ENCODE measurements around the gene MRPS5.
"Not testable (repeated sequence)": the region's sequence is repeated elsewhere in the genome, so short reads cannot be mapped to it uniquely, and the experiment has no call there.

MRPS5 gene

DNA sequence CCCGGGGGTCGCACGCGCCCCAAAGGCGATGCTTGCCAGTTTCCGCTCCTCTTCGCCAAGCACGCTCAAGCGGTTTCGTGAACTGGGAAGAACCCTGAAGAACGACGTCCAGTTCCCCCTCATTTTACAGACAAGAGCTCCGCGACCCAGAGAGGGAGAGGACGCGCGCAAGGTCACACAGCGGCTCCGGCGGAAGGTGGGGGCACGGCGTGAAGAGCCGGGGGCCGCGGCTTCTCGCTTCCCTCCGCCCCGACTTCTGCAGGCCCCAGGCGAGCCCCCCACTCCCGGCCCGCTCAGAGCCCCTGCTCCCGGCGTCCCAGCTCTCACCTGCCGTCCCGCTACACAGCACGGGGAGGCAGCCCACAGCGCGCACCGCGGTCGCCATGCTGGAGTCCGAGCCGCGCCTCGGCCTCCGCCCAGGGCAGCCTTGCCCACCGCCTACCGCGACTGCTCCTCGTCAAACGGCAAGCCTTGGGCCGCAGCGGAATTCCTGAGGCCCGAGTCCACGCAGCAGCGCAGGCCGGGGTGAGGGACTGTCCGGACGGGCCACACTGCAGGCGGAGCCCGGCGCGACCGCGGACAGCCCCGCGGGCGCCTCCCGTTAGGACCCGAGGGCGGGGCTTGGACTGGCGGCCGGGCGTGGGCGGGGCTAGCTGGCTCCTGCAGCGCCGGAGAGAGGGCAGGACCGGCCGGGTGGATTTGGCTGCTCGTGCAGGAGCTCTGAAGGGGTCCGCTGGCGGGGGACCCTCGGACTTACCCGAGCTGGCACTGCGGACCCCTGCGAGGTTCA lies at the start of gene MRPS5:
TSS of gene MRPS5 (minus strand) at position 402 of the 790 bp plus-strand sequence. CDS start at position 385, 17 bp downstream.
- DNase-seq, result peak; percentile 92

DNA sequence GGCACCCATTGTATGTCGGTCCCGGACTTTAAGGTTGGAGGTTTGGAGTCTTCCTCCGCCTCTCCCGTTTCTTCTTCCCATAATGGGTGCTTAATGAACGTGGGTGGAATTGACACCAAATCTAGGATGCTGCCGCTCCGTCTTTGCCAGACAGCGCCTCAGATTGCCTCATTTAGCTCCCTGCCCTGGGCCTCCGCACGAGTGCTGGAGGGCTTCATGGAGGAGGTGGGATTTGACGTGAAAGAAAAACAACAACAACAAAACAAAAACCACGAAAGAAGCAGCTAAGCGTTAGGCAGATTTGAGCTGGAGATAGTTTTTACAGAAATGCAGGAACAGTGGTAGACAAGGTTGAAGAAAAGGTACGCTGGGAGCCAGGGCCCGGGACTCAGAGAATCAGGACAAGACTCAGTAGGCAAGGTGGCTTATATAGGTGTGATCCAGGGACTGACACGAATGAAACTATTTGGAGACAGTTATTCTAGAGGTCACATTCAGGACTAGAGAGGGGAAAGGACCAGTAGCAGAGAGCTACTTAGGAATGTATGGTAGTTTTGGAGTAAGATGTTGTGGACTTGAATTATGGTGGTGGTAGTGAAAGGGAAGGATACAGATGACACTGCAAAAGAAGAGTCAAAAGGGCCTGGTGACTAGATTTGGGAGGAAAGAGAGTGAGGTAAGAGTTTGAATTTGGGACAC lies 44.6 kb upstream of the MRPS5 start:
- DNase-seq, result no peak

DNA sequence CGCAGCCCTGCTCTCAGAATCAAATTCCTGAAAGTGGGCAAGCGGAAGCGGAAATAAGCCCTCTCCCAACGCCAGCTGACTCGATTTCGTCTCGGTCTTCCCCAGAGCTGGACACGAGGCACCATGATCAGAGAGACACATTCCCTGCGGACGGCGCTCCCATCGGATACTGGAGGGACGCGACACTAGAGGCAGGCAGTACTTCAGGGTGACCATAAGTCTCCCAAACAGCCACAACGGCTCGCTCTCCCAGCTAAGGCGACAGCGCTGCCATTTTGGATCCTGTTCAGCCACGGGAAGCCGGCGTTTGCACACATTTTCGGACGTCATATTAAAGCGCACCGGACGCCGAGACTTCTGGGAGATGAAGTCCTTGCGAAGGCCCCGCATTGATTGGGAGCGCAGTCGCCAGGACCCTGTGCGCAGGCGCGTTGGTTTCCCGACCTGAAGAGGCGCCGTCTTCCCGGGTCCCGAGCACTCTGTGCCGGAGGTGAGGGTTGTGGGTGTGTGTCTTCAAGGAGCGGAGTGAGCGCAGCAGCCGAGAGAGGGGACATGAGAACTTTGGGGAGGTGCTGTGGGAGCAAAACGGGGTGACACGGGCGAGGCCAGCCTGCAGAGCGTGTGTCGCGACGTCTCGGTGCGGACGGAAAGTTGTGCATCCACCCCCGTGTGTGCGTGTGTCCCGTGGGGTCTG lies 43.9 kb upstream of the MRPS5 start, which contains the start of gene ZNF2:
TSS of gene ZNF2 (plus strand) at position 439 of the 694 bp plus-strand sequence. CDS start 10,418 bp downstream, outside the sequence.
- DNase-seq, result peak; percentile 99

DNA sequence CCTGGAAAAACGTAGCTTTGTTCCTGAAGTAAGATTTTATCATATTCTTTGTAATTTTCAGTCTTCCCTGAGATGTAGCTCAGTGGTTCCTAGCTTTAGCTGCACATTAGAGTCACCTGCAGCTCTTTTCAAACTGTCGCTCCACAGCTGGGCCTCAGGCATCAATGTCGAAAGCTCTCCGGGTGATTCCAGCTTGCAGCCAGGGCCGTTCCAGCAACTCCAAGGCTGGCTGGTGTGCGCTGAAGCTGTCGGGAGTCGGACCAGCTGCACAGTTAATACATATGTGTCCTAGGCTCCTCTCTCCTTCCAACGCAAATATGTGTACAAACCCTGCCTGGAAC lies 43.4 kb upstream of the MRPS5 start:
- DNase-seq, result no peak

DNA sequence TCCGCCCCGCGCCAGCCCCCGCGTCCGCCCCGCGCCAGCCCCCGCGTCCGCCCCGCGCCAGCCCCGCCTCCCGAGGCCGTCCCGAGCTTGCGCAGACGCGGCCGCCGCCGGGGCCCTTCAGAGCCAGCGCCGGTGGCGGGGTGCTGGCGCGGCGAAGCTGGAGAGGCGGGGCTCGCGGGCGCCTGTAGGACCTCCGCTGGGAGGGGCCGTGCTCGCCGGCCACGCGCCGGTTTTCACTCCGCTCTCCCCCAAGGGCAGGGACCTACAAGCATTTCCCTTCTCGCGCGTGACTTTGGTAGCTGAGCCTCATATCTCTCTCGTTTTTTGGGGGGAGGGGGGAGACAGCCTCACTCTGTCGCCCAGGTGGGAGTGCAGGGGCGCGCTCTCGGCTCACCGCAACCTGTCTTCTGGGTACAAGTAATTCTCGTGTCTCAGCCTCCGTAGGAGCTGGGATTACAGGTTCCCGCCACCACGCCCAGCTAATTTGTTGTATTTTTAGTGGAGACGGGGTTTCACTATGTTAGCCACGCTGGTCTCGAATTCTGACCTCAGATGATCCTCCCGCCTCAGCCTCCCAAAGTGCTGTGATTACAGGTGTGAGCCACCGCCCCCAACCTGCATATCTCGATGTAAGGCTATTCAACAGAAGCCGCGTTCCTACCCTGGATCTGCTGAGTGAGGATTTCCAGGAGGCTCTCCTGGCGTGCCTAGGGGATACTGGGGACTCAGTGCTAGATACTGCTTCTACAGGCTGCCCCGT lies 38.3 kb upstream of the MRPS5 start, which contains the start of gene ZNF514:
TSS of gene ZNF514 (minus strand) at position 159 of the 760 bp plus-strand sequence. CDS start 6,595 bp downstream, outside the sequence.
- peak; percentile 89 for DNase-seq

DNA sequence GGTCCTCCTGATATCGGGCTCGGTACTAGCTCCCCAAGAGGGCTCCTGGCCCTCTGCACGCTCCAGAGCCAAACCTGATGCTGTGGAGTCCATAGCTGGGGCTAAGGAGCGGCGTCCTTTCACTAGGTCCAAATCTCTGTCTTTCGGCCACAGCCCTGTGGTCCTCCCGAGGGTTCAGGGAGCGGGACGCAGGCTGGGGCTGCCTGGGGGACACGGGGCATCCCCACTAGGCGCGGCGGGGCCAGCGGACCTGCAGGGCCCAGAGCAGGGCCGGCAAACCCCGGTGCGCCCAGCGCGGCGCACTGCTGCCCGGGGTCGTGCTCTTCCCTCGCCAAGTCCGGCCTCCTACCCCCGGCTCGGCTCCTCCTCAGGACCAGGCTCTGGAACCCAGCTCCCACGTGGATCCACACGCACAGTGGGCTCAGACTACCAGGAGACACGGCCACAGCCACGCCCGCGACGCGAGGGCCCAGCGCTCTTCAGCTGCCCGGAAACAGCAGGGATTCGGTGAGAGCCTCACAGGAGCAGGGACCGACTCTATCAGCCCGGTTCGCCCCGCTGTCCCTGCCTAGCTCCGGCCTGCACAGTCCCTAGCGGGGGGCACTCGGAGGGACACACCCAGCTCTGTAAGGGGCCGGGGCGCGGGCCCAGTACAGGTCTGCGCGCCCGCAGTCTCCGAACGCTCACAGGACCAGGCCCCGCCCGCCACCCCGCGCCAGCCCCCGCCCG lies 37.4 kb upstream of the MRPS5 start:
- peak; percentile 58 for DNase-seq

DNA sequence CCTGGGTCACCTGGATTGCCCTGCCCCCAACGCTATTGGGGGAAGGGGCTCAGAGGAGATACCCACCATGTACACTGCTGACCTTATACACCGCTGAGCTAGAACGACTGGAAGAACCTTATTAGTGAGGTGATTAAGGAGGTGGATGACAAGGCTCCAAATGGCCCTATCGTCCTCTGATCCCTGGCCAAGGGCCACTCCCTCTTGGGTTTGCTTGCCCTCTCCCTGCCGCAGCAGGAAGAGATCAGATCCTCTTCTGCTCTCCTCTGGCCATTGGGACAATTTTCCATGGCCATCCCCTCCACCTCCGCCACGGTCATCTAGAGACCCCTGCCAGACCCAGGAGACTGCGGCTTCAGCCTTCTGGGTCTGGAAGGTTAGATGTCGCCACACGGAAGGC lies 36.8 kb upstream of the MRPS5 start:
- DNase-seq, result no peak

DNA sequence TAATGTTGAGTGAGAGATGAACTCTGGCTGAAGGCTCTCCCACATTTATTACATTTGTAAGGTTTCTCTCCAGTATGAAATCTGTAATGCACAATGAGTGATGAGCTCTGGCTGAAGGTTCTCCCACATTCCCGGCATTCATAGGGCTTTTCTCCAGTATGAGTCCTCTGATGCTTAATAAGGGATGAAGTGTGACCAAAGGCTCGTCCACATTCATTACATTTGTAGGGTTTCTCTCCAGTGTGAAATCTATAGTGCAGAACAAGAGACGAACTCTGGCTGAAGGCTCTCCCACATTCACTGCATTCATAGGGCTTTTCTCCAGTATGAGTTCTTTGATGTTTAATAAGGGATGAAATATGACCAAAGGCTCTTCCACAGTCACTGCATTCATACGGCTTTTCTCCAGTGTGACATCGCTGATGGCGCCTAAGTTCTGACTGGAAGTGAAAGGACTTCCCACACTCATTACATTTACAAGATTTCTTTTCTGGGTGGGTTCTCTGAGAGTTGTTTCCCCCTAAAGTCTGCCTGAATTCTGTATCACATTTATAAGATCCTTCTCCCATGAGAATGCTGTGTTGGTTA lies 27.9 kb upstream of the MRPS5 start:
- DNase-seq, result no peak

DNA sequence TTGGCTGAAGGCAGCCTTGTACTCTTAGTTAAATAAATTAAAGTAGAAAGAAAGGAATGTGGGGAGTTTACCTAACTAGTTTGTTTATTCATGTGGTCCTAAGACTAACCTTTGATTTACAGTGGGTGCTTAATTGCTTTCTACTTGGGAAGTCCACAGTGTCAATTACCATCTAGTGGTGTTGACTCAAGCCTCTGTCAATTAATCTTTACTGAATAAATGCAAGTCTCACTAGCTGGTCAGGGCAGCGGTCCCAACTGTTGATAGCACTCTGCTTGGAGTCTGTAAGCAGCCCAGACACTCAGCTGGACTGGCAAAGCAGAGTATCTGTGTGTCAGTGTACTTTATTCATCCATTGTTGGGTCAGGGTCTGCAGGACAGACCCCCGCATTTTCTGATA lies 22.2 kb upstream of the MRPS5 start:
- no peak for DNase-seq

DNA sequence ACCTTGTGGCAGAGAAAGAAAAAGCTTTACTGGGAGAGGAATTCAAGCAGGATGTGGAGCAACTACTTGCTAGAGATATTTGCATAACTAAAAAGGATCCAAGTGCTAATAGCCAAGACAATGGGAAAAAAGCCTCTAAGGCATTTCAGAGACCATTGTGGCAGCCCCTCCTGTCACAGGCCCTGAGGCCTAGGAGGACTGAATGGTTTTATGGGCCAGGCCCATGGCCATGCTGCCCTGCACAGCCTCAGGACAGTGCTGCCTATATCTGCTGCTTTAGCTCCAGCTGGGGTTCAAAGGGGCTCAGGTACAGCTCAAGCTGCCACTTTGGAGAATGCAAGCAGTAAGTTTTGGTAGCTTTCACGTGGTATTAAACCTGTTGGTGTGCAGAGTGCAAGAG lies 17.1 kb upstream of the MRPS5 start:
- no peak for DNase-seq

DNA sequence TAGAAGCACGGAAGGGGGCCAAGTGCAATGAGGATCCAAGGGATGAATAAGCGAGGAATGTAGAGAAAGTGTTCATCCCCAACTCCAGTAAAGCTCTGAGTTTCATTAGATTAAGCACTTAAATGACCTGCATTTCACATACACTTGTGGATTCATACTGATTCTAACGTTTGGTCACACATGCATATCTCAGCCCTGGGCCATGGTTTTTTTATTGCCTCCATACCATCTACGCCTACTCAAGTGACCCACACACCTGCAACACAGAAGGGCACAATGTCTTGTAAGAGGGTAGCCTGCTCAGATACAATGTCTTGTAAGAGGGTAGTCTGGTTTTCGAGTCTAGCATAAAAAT lies 566 bp upstream of the MRPS5 start:
- DNase-seq, result no peak

DNA sequence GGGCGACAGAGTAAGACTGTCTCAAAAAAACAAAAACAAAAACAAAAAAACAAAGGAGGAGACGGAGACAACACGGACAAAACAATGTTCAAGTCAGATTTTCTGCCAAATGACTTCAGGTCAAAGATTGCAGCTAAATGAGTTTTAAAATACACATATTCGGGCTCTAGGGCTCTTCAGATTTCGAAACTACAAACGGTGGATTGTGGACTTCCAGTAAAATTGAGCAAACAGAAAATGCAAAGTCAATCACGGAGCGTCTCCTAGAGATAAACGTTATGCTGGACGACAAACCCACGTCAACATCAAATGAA lies 558 bp downstream of the MRPS5 start:
- DNase-seq, result no peak

DNA sequence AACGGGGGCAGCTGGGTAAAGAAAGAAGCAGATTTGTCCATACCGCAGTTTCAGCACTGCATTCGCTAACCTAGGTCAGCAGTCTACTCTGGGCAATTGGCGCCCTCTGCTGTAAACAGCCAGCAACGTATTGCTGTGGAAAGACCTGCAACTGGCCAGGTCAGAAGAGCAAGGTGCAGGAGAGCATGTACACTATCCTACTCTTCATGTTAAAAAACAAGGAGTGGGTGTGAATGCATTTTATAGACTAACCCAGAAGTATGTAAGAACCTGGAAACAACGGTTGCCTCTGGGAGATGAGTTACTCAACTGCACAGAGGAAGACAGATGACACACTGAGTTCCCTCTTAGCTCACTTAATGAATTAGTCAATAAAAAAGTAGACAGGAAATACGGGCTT lies 6.2 kb downstream of the MRPS5 start:
- peak; percentile 84 for DNase-seq

DNA sequence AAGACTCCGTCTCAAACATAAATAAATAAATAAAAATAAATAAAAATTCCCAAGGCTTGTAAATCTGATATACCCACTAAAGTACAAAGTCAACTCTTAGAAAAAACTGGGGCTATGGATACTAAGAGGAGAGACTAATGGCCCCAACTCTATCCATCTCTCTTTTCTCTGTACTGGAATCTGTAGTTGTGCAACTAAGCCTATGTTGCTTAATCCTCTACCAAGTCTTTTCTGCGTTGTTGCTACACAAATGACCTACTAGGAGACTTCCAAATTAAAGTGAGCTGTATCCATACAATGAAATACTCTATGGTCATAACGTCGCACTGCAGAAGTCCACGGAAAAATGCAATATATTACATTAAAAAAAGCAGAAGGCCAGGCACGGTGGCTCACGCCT lies 8.1 kb downstream of the MRPS5 start:
- DNase-seq, result no peak

DNA sequence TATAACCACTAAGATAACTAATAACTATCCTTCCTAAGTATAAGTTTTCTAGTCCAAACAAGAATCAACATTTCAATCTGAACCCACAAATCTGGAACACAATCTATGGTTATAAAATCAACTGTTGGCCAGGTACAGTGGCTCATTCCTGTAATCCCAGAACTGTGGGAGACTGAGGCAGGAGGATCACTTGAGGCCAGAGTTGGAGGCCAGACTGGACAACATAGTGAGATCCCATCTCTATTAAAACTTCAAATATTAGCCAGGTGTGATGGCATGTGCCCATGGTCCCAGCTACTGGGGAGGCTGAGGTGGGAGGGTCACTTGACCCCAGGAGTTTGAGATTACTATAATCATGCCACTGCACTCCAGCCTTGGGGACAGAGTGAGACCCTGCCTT lies 11.2 kb downstream of the MRPS5 start:
- DNase-seq, result no peak

DNA sequence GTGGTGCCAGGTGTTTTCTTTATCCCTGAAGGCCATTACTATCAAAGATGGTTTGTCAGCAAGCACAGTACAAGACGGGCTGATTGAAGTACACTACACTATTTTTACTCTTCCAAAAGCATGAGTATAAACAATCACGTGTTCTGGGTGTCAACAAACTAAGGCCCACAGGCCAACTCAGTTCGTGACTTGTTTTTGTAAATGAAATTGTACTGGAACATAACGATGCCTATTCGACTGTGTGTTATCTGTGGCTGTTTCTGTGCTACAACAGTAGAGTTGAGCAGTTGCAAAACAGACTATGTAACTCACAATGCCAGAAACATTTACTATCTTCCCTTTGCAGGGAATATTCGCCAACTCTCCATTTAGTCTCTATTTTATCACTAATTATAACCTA lies 12.3 kb downstream of the MRPS5 start:
- no peak for DNase-seq

DNA sequence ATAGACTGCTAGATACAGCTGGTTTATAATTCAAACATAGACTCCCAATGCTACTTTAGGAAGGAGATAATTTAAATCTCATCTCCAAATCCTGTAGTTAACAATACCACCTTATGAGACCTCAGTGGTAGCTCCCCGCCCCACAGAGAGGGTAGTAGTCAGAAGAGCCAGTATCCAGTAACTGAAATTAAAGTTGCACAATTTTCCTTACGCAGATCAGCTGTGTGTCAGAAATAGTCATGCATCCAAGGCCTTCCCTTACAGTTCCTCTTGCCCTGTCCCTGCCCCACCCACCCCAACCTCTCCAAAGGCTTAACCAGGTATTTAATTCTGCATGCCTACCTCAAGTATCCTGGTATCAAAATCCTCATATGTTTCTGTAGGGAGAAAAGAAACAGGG lies 15.5 kb downstream of the MRPS5 start:
- DNase-seq, result no peak

DNA sequence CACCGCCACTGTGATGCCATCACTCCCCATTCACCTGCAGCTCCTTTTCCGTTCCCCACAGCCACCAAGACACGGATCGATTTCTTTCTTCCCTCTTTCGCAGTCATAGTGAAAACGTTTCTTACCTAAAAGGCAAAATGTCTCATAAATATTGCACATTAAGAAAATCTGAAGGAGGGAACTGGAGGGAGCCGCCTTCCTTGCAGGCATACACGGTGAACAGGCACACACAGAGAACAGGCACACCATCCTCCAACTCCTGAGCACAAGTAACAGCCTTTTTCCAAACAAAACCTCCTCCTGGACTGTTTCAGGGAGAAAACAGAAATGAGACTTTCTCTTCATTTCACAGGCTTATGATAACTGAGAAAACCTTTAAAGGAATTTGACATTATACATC lies 17.0 kb downstream of the MRPS5 start:
- DNase-seq, result no peak

DNA sequence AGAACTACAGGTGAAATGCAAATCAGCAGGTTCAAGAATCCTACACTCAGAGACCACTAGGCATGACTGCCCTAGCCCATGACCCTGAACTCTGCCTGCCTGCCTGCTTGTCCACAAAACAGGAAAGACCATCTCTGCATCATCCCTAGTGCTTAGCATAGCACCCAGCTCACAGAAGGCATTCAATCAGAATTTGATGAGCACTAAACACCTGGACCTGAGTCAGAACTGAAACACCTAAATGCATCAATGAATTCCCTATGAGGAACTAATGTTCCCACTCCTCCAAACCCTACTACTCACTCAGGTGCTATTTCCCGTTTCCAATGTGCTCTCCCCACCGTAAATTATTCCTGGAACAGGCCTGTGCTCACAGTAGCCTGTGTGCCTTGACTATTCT lies 21.7 kb downstream of the MRPS5 start:
- DNase-seq, result no peak

DNA sequence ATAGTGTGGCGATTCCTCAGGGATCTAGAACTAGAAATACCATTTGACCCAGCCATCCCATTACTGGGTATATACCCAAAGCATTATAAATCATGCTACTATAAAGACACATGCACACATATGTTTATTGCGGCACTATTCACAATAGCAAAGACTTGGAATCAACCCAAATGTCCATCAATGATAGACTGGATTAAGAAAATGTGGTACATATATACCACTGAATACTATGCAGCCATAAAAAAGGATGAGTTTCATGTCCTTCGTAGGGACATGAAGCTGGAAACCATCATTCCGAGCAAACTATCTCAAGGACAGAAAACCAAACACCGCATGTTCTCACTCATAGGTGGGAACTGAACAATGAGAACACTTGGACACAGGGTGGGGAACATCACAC lies 23.3 kb downstream of the MRPS5 start:
- DNase-seq, result not testable (repeated sequence)

DNA sequence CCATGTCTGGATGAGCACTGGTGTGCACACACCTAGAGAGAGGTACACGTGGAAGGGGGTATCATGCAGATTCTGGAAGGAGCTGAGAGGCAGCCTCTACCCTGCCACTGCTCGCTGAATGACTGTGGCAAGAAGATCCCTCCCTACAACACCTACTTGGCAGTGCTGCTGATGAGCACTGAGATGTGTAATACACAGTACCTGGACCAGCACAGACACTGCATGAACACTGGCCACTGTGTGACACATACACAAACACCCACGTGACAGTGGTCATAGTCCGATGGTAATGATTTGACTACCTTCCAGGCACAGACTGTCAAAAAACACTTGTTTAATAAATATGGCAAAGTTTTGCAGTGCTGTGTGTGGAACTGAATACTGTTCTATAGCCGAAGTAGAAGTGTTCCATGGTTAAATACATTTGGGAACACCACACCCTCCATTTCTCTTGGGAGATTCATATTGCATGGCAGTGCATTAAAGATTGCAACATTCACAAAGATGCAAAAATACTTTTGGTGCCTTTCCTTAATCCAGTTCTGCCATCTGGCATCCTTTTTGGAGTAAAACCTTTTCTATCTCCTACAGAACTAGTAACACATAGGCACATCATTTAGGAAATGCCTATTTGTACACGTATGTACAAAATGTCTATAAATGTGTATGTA lies 29.6 kb downstream of the MRPS5 start:
- no peak for DNase-seq

DNA sequence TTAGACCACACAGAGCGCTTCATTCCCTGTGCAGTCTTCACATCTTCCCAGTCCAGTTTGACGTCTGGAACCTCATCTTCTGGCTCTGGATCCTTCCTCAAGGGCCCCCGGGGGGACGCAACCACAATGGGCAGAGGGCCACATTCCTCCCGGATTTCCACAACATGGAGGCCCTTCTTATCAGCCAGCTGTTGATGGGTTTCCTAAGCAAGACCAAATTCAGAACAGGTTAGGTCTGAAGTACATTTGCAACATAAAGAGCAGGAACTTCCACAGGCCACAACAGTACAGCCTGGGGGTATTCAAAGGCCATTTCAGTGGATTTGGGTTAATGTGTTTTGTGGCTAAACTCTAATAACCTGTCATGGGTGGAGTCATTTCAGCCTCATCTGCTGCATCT lies 34.2 kb downstream of the MRPS5 start:
- DNase-seq, result no peak
